GM23248 (cell line): ENCODE measurements around the gene BTBD2.

ENCODE experiments used
- EZH2 ChIP-seq: fragments of 200-600 bp; sonication (generic); IDR thresholded peaks from 2 replicates; pipeline ENCODE4 v1.6.1; 2018; ENCODE audit warnings: antibody characterized with exemption, mild to moderate bottlenecking; ENCODE audit not compliant: insufficient read depth, poor library complexity, severe bottlenecking
- EZH2phosphoT487 ChIP-seq: fragments of 200-600 bp; sonication (generic); IDR thresholded peaks from 2 replicates; pipeline ENCODE4 v1.6.1; 2018; ENCODE audit warnings: antibody characterized with exemption, moderate library complexity, mild to moderate bottlenecking, low read depth; ENCODE audit not compliant: insufficient read depth

GRCh38 chr19:1957562-1958248, 57.8 kb downstream of the BTBD2 start:
- TF ChIP-seq EZH2phosphoT487 (no peak), EZH2 (no peak)
